Measurements from ENCODE around the gene MARCHF5.
"Not testable (repeated sequence)": the region's sequence is repeated elsewhere in the genome, so short reads cannot be mapped to it uniquely, and the experiment has no call there.

MARCHF5 gene

DNA sequence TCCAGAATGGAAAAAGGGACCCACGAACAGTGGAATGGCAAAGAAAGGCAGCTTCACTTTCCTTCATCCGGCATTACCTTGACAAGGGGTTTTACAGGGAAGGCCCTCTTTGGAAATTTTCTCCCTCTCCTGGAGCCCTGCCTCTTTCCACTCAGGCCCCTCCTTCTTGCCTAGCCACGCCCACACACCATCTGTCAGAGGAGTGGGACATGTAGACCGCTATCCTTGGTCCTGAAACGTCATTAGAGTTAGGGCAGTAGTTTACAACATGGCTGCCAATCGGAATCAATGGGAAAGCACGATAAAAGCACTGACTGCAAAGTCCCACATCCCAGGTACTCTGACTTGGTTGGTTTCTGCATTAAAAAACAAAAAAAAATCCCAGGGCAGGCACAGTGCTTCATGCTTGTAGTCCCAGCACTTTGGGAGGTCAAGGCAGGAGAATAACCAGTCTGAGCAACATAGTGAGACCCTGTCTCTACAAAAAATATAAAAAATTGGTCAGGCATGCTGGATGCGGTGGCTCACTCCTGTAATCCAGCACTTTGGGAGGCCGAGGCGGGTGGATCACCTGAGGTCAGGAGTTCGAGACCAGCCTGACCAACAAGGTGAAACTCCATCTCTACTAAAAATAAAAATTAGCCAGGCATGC, 96.4 kb downstream of the MARCHF5 start:
- peak; percentile 68 for DNase-seq

DNA sequence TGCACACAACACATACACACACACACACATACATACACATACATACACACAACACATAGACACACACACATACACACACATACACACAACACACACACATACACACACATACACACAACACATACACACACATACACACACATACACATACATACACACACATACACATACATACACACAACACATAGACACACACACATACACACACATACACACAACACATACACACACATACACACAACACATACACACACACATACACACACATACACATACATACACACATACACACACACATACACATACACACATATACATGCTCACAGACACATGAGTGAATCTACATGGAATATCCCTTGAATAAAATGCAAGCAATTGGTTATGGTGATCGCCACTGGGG, 102.2 kb downstream of the MARCHF5 start:
- DNase-seq: not testable (repeated sequence)

DNA sequence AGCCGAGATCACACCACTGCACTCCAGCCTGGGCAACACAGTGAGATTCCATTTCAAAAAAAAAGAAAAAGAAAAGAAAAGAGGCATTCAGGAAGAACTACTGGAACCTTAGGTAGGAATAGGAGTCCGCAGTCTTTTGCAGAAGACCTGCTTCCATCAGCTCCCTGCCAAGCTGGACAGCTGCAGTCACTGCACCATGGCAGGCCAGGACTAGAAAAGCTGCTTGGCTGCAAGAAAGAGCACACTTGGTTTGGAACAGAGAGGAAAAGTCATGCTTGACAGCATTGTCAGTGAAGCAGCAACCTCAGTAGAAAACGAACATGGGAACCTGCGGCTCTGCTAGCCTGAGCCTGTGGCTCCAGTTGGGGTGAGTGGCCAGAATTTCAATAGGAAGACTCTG, 104.3 kb downstream of the MARCHF5 start:
- DNase-seq: no peak

- not testable (repeated sequence) for DNase-seq
These were observed 111.3 kb downstream of the MARCHF5 start for GRCh38 chr10:92402234-92402633.

Data from fibroblast of skin of scalp (primary cell).